Neural progenitor cell (in vitro differentiated cells): ENCODE results near the gene TSSK3. TPM values are rescaled to one million over a fixed set of nuclear protein-coding genes. Genes with fewer than 3 reads are reported as not detected.

Experiments
- DNase-seq: peaks from one replicate; pipeline ENCODE4 v3.0.0-alpha.2; 2016; ENCODE audit warnings: low spot score
- H2AFZ ChIP-seq: fragments of 200-600 bp; sonication (generic); replicated peaks from 2 replicates; pipeline ENCODE4 v1.6.1; 2016; ENCODE audit warnings: antibody characterized with exemption
- H3F3A ChIP-seq: fragments of 200-600 bp; sonication (generic); 2 replicates; pipeline ENCODE4 v1.6.1; 2016; ENCODE audit warnings: antibody characterized with exemption, low read depth
- H3K27ac ChIP-seq: fragments of 200-600 bp; sonication (generic); 2 replicates; pipeline ENCODE4 v1.5.1; 2016; ENCODE audit warnings: mild to moderate bottlenecking
- H3K27me3 ChIP-seq: fragments of 200-600 bp; sonication (generic); 2 replicates; pipeline ENCODE4 v1.6.1; 2016; ENCODE audit warnings: mild to moderate bottlenecking, moderate library complexity
- H3K36me3 ChIP-seq: fragments of 200-600 bp; sonication (generic); 2 replicates; pipeline ENCODE4 v1.5.1; 2016
- H3K4me1 ChIP-seq: fragments of 200-600 bp; sonication (generic); 2 replicates; pipeline ENCODE4 v1.6.1; 2016; ENCODE audit warnings: mixed run types
- H3K4me2 ChIP-seq: fragments of 200-600 bp; sonication (generic); 2 replicates; pipeline ENCODE4 v1.6.1; 2016
- H3K4me3 ChIP-seq: fragments of 200-600 bp; sonication (generic); 2 replicates; pipeline ENCODE4 v1.5.1; 2016
- H3K79me2 ChIP-seq: fragments of 200-600 bp; sonication (generic); 2 replicates; pipeline ENCODE4 v1.6.1; 2016; ENCODE audit warnings: low read depth
- H3K9ac ChIP-seq: fragments of 200-600 bp; sonication (generic); 2 replicates; pipeline ENCODE4 v1.6.1; 2016
- H3K9me3 ChIP-seq: fragments of 200-600 bp; sonication (generic); 2 replicates; pipeline ENCODE4 v1.5.1; 2016; ENCODE audit warnings: low read depth
- H4K20me1 ChIP-seq: fragments of 200-600 bp; sonication (generic); 2 replicates; pipeline ENCODE4 v1.6.1; 2016; ENCODE audit warnings: low read depth
- H3K27ac Mint-ChIP-seq: 3 replicates; pipeline ENCODE4 v1.8.0; 2021; ENCODE audit warnings: mixed read lengths
- H3K27me3 Mint-ChIP-seq: 2 replicates; pipeline ENCODE4 v1.8.0; 2022; ENCODE audit warnings: low read depth, mild to moderate bottlenecking, inconsistent platforms, moderate library complexity, mixed read lengths; ENCODE audit not compliant: insufficient read depth
- H3K36me3 Mint-ChIP-seq: 3 replicates; pipeline ENCODE4 v1.8.0; 2021; ENCODE audit warnings: mixed read lengths
- H3K4me1 Mint-ChIP-seq: 3 replicates; pipeline ENCODE4 v1.8.0; 2021; ENCODE audit warnings: mixed read lengths
- H3K4me3 Mint-ChIP-seq: 3 replicates; pipeline ENCODE4 v1.8.0; 2021; ENCODE audit warnings: mild to moderate bottlenecking, moderate library complexity, mixed read lengths
- H3K9me3 Mint-ChIP-seq: 3 replicates; pipeline ENCODE4 v1.8.0; 2020; ENCODE audit warnings: mixed read lengths
- EZH2 ChIP-seq: fragments of 200-600 bp; sonication (generic); IDR thresholded peaks from 2 replicates; pipeline ENCODE4 v1.6.1; 2017; ENCODE audit warnings: antibody characterized with exemption, mild to moderate bottlenecking, moderate library complexity
- EZH2phosphoT487 ChIP-seq: fragments of 200-600 bp; sonication (generic); IDR thresholded peaks from 2 replicates; pipeline ENCODE4 v1.6.1; 2017; ENCODE audit warnings: antibody characterized with exemption
- total RNA-seq: library from RNA; depleted of rRNA; stranded (reverse); fragments of >200 nt; gene quantifications from 2 replicates; pipeline ENCODE4 v1.2.3, GENCODE V29; 2015; ENCODE audit warnings: low replicate concordance
- TF ChIP-seq, protein P1 (sequence below): fragments of 200-600 bp; sonication (generic); IDR thresholded peaks from 2 replicates; pipeline ENCODE4 v1.5.1; 2017; ENCODE audit warnings: antibody characterized with exemption, mild to moderate bottlenecking

Gene TSSK3
- total RNA-seq, 1 donor from 2014 or later = not detected

DNA sequence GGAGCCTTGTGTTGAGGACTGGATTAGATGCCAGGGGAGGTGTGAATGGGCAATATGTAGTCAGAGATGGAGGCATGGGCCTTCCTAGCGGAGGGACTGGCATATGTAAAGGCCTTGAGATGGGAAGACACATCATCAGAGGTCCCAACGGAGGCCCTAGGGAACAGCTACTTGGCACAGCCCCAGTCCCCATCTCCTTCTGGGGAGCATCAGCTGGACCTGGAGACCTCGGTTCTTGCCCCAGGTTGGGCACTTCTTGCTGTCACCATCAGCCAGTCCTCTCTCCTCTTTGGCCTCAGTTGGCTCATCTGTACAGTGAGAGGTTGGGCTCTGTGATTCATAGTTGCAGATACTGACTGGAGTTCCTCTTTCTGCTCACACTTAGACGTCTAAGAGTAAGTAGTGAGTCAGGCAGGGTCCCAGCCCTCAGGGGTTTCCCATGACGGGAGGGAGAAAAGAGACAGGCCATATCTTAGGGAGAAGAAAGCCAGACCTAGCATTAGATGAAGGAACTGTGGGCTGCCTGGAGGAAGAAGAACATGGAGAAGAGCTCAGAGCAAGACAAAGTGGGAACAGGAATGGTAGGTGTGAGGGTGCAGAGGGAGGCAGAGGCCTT is 22.9 kb upstream of the TSSK3 start:
- peaks cover 15% of the 10 kb centered on the region for H3K79me2 ChIP-seq
- DNase-seq = no peak
- H3K9me3 Mint-ChIP-seq = no peaks in the 10 kb centered on the region
- peaks cover 13% of the 10 kb centered on the region for H4K20me1 ChIP-seq
- H3K9me3 ChIP-seq = no peaks in the 10 kb centered on the region
- no peak overlapping the region for H3K4me3 Mint-ChIP-seq
- peaks cover 26% of the 10 kb centered on the region for H3K4me1 ChIP-seq
- H3K36me3 Mint-ChIP-seq = peaks cover 4% of the 10 kb centered on the region
- peaks cover 7% of the 10 kb centered on the region for H3K27me3 Mint-ChIP-seq
- H3K4me2 ChIP-seq = no peak overlapping the region
- no peak overlapping the region for H2AFZ ChIP-seq
- no peak overlapping the region for H3K4me3 ChIP-seq
- H3K4me1 Mint-ChIP-seq = peaks cover 23% of the 10 kb centered on the region
- no peak overlapping the region for H3K27ac Mint-ChIP-seq
- no peaks in the 10 kb centered on the region for H3K36me3 ChIP-seq
- no peak overlapping the region for H3K9ac ChIP-seq
- peaks cover 21% of the 10 kb centered on the region for H3F3A ChIP-seq
- no peak overlapping the region for H3K27ac ChIP-seq
- peaks cover 7% of the 10 kb centered on the region for H3K27me3 ChIP-seq
- no peak for TF ChIP-seq EZH2phosphoT487
- TF ChIP-seq EZH2 = no peak
- TF ChIP-seq, protein P1, sequence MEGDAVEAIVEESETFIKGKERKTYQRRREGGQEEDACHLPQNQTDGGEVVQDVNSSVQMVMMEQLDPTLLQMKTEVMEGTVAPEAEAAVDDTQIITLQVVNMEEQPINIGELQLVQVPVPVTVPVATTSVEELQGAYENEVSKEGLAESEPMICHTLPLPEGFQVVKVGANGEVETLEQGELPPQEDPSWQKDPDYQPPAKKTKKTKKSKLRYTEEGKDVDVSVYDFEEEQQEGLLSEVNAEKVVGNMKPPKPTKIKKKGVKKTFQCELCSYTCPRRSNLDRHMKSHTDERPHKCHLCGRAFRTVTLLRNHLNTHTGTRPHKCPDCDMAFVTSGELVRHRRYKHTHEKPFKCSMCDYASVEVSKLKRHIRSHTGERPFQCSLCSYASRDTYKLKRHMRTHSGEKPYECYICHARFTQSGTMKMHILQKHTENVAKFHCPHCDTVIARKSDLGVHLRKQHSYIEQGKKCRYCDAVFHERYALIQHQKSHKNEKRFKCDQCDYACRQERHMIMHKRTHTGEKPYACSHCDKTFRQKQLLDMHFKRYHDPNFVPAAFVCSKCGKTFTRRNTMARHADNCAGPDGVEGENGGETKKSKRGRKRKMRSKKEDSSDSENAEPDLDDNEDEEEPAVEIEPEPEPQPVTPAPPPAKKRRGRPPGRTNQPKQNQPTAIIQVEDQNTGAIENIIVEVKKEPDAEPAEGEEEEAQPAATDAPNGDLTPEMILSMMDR = no peak

DNA sequence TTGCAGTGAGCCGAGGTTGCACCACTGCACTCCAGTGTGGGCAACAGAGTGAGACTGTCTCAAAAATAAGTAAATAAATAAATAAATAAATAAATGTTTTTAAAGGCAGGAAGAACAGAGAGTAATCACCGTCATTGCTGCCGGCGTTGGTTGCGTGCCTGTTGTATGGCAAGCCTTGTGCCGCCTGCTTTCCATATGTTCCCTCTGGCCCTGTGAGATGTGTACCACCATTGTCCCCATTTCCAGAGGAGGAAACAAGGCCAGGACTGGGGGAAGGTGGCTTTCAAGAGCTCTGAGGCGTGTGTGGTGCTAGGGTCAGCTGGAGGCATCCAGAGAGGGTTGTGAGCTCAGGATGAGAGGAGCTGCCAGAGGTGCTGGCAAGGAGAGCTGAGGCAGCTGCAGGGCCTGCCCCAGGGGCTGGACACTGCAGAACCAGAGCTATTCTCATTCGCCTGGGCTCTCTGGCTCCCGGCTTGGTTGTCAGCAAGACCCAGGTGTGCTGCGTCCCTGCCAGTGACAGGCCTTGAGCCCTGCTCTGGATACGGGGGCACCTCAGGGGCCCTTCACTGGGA is 21.1 kb upstream of the TSSK3 start:
- H3K79me2 ChIP-seq = no peaks in the 10 kb centered on the region
- no peaks in the 10 kb centered on the region for H3K36me3 ChIP-seq
- H3K27ac ChIP-seq = no peak overlapping the region
- DNase-seq = no peak
- H3K9me3 Mint-ChIP-seq = no peaks in the 10 kb centered on the region
- no peak overlapping the region for H2AFZ ChIP-seq
- H3K9me3 ChIP-seq = no peaks in the 10 kb centered on the region
- no peak overlapping the region for H3K4me2 ChIP-seq
- H3K9ac ChIP-seq = no peak overlapping the region
- H3K27me3 Mint-ChIP-seq = peaks cover 7% of the 10 kb centered on the region
- H3F3A ChIP-seq = peaks cover 14% of the 10 kb centered on the region
- no peak overlapping the region for H3K27ac Mint-ChIP-seq
- TF ChIP-seq EZH2 (no peak), EZH2phosphoT487 (no peak)
- TF ChIP-seq, protein P1 = no peak
- no peaks in the 10 kb centered on the region for H3K36me3 Mint-ChIP-seq
- no peak overlapping the region for H3K4me3 Mint-ChIP-seq
- peaks cover 19% of the 10 kb centered on the region for H3K4me1 Mint-ChIP-seq
- peaks cover 5% of the 10 kb centered on the region for H4K20me1 ChIP-seq
- peaks cover 7% of the 10 kb centered on the region for H3K27me3 ChIP-seq
- H3K4me3 ChIP-seq = no peak overlapping the region
- H3K4me1 ChIP-seq = peaks cover 23% of the 10 kb centered on the region

DNA sequence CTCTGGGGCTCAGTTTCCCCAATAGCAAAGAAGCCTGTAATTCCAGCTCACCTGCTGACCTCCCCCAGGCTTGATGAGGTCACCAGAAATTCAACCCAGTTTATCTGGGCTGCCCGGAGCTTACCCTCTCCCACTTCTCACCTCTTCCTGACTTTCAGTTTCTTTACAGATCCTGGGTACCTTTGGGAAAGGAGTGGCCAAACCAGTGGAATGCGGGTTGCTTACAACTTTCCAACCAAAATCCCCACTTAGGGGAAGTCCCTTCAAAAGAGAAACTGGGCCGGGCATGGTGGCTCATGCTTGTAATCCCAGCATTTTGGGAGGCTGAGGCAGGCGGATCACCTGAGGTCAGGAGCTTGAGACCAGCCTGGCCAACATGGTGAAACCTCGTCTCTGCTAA is 20.4 kb upstream of the TSSK3 start:
- Histone ChIP-seq H3K4me2 (no peak overlapping the region), H3K79me2 (no peaks in the 10 kb centered on the region), H3K4me1 (peaks cover 17% of the 10 kb centered on the region), H2AFZ (no peak overlapping the region), H3K9ac (no peak overlapping the region), H3K4me3 (no peak overlapping the region), H3K9me3 (no peaks in the 10 kb centered on the region), H3K27ac (no peak overlapping the region), H3F3A (peaks cover 8% of the 10 kb centered on the region), H3K36me3 (no peaks in the 10 kb centered on the region), H4K20me1 (peaks cover 5% of the 10 kb centered on the region), H3K27me3 (peaks cover 2% of the 10 kb centered on the region)
- H3K4me1 Mint-ChIP-seq = peaks cover 21% of the 10 kb centered on the region
- no peak overlapping the region for H3K27ac Mint-ChIP-seq
- no peaks in the 10 kb centered on the region for H3K9me3 Mint-ChIP-seq
- no peak for TF ChIP-seq EZH2phosphoT487
- TF ChIP-seq, protein P1 = no peak
- no peak for TF ChIP-seq EZH2
- H3K27me3 Mint-ChIP-seq = peaks cover 5% of the 10 kb centered on the region
- H3K36me3 Mint-ChIP-seq = no peaks in the 10 kb centered on the region
- no peak overlapping the region for H3K4me3 Mint-ChIP-seq
- DNase-seq = no peak
